Naive thymus-derived CD8-positive, alpha-beta T cell (primary cell): Measurements from ENCODE around the gene ABCA2. TPM values are rescaled to one million over a fixed set of nuclear protein-coding genes. Genes with fewer than 3 reads are reported as not detected.
"Not testable (repeated sequence)": the region's sequence is repeated elsewhere in the genome, so short reads cannot be mapped to it uniquely, and the experiment has no call there.

Source experiments
- ATAC-seq, 2 donors: fragments of 150-1000 bp; cut with Tn5 transposase in 1 of 2; sonication (Bioruptor Pico), chemical (Tn5 transposase) in 1 of 2; 1 replicate in 1 of 2; 2 replicates in 1 of 2; pipeline ENCODE4 v1.10.0; 2021; ENCODE audit warnings: mild to moderate bottlenecking in 2 of 2, moderate library complexity in 2 of 2
- POLR2A ChIA-PET: fragments of 350-600 bp; sonication (Branson Sonifier 250); formaldehyde crosslinking; loops from one replicate; lab custom pipeline; 2021; ENCODE audit warnings: antibody characterized with exemption; lab: Charles Lee
- DNase-seq, 10 donors: peaks; one replicate each; pipeline versions ENCODE4 v3.0.0 to v3.0.0-alpha.2; 2020 to 2022
- H3K27ac Mint-ChIP-seq, 10 donors: one replicate each; pipeline ENCODE4 v1.8.0; 2020 to 2022; ENCODE audit warnings: mild to moderate bottlenecking in 10 of 10, mixed read lengths in 10 of 10, moderate library complexity in 4 of 10, inconsistent platforms in 1 of 10
- H3K27me3 Mint-ChIP-seq, 5 donors: one replicate each; pipeline ENCODE4 v1.8.0; 2021 to 2022; ENCODE audit warnings: mixed read lengths in 5 of 5
- H3K36me3 Mint-ChIP-seq, 3 donors: one replicate each; pipeline ENCODE4 v1.8.0; 2020 to 2022; ENCODE audit warnings: mixed read lengths in 3 of 3, mild to moderate bottlenecking in 2 of 3, inconsistent platforms in 1 of 3
- H3K4me1 Mint-ChIP-seq, 4 donors: one replicate each; pipeline ENCODE4 v1.8.0; 2021 to 2022; ENCODE audit warnings: mixed read lengths in 4 of 4
- H3K4me3 Mint-ChIP-seq, 10 donors: one replicate each; pipeline ENCODE4 v1.8.0; 2020 to 2022; ENCODE audit warnings: mild to moderate bottlenecking in 10 of 10, mixed read lengths in 10 of 10, moderate library complexity in 6 of 10, inconsistent platforms in 1 of 10
- H3K9me3 Mint-ChIP-seq, 9 donors: one replicate each; pipeline ENCODE4 v1.8.0; 2020 to 2022; ENCODE audit warnings: mixed read lengths in 9 of 9, mild to moderate bottlenecking in 3 of 9, inconsistent platforms in 1 of 9, moderate library complexity in 1 of 9
- polyA plus RNA-seq, 3 donors: library from polyadenylated mRNA; unstranded; fragments of 300-500 nt; fragmentation: Illumina TruSeq; gene quantifications; one replicate each; pipeline ENCODE4 v1.2.3, GENCODE V29; 2021
- total RNA-seq, 8 experiments: library from RNA in 2 of 8; stranded (reverse) in 2 of 8; gene quantifications; one replicate each; pipeline ENCODE4 v1.2.3 and lab custom pipeline; 2021 to 2026

The ABCA2 gene
- total and polyA plus RNA-seq, 5 experiments from 2014 or later, result 3.9 to 41.5 (median 9.4) TPM

DNA sequence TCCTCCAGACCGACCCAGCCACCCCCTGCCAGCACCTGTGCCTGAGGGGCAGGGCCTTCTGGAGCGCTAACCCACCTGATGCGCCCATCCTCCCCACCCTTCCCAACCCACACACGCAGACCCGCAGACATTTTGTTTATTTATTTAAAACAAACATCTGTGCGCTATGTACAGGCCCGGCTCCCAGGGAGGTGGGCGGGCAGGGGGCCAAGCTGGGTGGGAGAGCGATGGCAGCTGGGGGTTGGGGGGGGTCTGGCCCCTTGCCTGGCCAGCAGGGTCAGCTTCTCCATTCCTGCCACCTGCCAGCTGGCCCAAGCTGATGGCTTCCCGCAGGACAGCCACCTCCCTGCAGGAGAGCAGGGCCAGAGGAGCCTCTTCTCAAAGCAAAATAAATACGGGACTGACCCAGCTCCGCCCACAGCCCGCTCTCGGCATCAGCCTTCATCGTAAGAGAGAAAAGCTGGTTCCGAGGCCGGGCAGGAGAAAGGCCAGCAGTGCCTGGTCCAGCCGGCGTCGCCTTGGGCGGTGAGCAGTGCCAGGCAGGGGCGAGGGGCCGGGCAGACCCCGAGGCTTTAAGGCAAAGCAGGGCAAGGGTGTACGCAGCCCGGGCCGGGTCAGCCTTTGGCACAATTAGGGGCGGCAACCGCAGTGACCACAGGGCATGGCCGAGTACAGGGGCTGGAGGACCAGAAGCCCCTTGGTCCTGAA, 20.8 kb downstream of the ABCA2 start:
- no peaks in the 10 kb centered on the region for H3K27me3 Mint-ChIP-seq
- ATAC-seq (no peak), DNase-seq (no peak)
- no peak overlapping the region for H3K27ac Mint-ChIP-seq
- H3K9me3 Mint-ChIP-seq, result no peaks in the 10 kb centered on the region
- POLR2A ChIA-PET, result interaction anchor here (1.1 kb wide), 1 partner anchor 11 kb away, joined by 4 read pairs; the partner anchor contains the start of gene CLIC3
- peaks cover 0 to 12% (median 0%) of the 10 kb centered on the region in 3 donors for H3K36me3 Mint-ChIP-seq
- no peak overlapping the region for H3K4me3 Mint-ChIP-seq
- H3K4me1 Mint-ChIP-seq, result peaks cover 5 to 7% (median 6%) of the 10 kb centered on the region in 4 donors

DNA sequence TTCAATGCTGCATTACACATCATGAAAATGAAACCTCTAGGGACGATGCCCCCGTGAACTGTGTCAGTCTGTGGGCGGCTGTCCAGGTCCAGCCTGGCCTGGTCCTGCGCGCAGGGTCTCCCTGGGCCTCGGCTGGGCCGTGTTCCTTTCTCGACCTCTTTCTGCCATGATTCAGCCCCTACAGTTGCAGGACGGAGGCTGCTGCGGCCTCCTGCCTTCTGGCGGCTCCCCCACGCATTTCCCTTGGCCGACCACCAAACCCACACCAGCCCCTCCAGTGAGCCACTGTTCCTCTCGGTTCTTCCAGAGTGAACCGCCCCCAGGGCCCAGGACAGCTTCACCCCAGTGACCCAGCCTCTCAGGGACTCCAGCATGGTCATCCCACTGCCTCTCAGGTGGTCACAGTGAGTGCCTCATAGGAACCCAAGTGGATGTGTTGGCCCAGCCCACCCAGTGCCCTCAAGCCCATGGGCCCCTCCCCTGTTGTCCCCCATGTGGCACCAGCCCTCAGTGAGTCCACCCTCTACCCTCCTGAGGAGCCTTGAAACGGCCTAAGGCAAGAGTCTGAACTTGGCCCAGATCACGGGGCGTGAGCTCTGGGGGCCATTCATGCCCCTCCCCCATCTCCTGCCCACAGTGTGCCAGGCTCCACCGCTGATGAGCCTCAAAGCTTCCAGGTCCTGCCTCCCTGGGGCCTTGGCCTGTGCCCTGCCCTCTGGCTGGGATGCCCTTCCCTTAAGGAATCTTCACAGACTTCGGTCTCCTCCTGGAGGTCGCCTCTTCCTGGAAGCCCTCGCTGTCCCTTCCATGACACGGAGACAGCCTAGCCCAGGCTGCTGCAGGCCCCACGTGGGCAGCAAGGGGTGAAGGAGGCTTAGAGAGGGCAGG, 21.7 kb downstream of the ABCA2 start:
- POLR2A ChIA-PET, result no interaction called here
- Mint-ChIP-seq H3K36me3 (peaks cover 0 to 8% (median 0%) of the 10 kb centered on the region in 3 donors), H3K4me3 (no peak overlapping the region), H3K27me3 (no peaks in the 10 kb centered on the region), H3K4me1 (peaks cover 5 to 7% (median 6%) of the 10 kb centered on the region in 4 donors), H3K27ac (peak overlapping the region in 1 of 10 donors; percentile 15), H3K9me3 (no peaks in the 10 kb centered on the region)
- DNase-seq (no peak), ATAC-seq (no peak)

DNA sequence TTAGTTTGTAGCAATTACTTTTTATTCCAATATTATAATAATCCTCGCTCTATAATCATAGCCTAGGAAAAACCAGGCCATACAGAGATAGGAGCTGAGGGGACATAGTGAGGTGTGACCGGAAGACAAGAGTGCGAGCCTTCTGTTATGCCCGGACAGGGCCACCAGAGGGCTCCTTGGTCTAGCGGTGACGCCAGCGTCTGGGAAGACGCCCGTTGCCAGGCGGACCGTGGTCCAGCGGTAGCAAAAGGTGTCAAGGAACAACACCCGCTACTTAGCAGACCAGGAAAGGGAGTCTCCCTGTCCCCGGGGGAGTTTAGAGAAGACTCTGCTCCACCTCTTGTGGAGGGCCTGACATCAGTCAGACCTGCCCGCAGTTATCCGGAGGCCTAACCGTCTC, 23.8 kb downstream of the ABCA2 start:
- H3K9me3 Mint-ChIP-seq, POLR2A ChIA-PET, H3K27ac Mint-ChIP-seq, H3K27me3 Mint-ChIP-seq, H3K4me3 Mint-ChIP-seq, ATAC-seq, H3K36me3 Mint-ChIP-seq: not testable (repeated sequence)
- DNase-seq, result peak in 1 of 10 donors; percentile 13
- H3K4me1 Mint-ChIP-seq, result peaks cover 12 to 21% (median 17%) of the 10 kb centered on the region in 4 donors

DNA sequence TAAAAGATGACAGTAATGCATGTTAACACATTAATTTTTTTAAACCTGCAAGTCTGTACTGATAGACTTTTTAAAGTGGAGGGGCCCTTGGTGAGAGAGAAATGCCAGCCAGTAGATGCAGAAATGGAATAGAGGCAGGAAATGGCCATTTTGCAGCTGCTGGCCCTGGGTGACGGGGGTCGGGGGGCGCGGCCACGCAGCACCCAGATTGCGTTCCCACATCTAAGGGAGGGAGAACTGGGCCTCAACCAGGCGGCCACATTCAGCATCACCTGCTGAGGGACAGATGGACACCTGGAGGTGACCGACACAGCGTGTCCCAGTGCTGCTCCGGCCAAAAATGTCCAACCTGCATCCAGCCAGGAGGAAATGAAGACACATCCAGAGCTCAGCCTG, 25.4 kb downstream of the ABCA2 start:
- Mint-ChIP-seq H3K4me1 (peaks cover 21 to 33% (median 28%) of the 10 kb centered on the region in 4 donors), H3K4me3 (no peak overlapping the region)
- ATAC-seq, result no peak

DNA sequence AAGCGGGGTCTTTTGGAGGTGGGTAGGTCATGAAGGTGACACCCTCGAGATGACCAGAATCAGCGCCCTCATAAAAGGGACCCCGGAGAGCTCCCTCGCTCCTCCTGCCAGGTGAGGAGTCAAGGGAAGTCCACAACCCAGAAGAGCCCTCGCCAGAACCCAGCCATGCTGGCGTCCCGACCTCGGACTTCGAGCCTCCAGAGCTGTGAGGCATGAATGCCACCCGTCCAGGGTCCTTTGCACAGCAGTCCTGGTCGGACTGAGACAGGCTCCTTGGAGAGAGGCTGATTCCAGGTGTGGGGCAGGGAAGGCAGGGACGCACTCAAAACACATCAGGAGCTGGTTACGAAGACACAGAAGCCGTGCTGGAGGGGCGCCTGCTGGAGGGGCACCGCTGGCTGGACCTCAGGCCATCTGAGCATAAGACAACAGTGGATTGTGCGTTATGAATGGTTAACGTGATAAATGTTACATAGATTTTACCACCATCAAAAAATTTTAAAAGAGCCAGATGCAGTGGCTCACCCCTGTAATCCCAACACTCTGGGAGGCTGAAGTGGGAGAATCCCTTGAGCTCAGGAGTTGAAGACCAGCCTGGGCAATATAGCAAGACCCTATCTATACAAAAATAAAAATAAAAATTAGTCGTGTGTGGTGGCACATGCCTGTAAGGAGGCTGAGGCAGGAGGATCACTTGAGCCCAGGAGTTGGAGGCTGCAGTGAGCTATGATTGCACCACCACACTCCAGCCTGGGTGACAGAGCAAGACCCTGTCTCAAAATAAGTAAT, 26.0 kb downstream of the ABCA2 start:
- Mint-ChIP-seq H3K36me3 (no peaks in the 10 kb centered on the region), H3K4me1 (peaks cover 23 to 37% (median 31%) of the 10 kb centered on the region in 4 donors), H3K27ac (no peak overlapping the region), H3K9me3 (no peaks in the 10 kb centered on the region), H3K27me3 (no peaks in the 10 kb centered on the region), H3K4me3 (no peak overlapping the region)
- POLR2A ChIA-PET, result interaction anchor here (0.6 to 2.6 kb wide), 3 partner anchors 9 to 197 kb away, joined by 3 to 8 read pairs (median 5); partner anchors contain the start of gene PAXX
- DNase-seq (no peak), ATAC-seq (no peak)

More for the DNA sequence above, 25.4 kb downstream of the ABCA2 start:
- H3K36me3 Mint-ChIP-seq, result no peaks in the 10 kb centered on the region
- DNase-seq, result no peak
- H3K27ac Mint-ChIP-seq, result no peak overlapping the region
- no peaks in the 10 kb centered on the region for H3K9me3 Mint-ChIP-seq
- POLR2A ChIA-PET, result interaction anchor here (0.6 to 2.6 kb wide), 3 partner anchors 10 to 198 kb away, joined by 3 to 8 read pairs (median 5); partner anchors contain the start of gene PAXX
- no peaks in the 10 kb centered on the region for H3K27me3 Mint-ChIP-seq

DNA sequence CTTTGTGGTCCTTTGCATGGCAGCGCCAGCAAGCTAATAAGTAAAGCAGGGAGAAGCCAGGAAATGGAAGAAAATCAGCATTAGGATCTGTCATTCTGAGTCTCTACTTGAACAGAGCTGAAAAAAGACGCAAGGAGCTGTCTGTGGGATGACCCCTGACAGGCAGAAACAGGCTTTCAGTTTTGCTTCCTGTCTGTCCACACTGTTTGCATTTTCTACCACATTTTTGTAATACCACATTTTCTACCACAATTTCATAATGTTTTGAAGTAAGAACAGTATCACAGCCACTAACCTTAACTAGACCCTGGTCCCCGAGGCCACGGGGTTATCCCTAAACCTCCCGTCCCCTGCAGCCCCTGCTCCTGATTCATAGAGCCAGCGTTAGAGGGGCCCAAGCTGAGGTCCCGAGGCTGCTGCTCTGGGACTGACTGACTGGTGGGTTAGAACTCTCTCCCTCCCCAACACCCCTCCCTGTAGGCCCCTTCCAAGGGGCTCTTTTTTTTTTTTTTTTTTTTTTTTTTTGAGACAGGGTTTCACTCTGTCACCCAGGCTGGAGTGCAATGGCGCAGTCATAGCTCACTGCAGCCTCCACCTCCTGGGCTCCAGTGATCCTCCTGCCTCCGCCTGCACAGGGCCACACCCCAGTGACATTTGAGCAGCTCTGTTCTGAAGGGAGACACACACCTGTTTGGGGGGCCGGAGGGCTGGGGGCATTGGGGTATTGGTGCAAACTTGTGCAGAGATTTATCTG, 27.7 kb downstream of the ABCA2 start:
- ATAC-seq (peak; percentile 9 to 40), DNase-seq (peak in 2 of 10 donors; percentile 26 to 53)
- peak overlapping the region; percentile 38 to 90 (median 76) for H3K27ac Mint-ChIP-seq
- POLR2A ChIA-PET, result interaction anchor here (0.6 to 2.6 kb wide), 10 partner anchors 7 to 240 kb away, joined by 3 to 8 read pairs (median 4); partner anchors contain the start of genes PAXX and TUBB4B
- peaks cover 23 to 43% (median 41%) of the 10 kb centered on the region in 4 donors for H3K4me1 Mint-ChIP-seq
- no peaks in the 10 kb centered on the region for H3K9me3 Mint-ChIP-seq
- no peaks in the 10 kb centered on the region for H3K36me3 Mint-ChIP-seq
- H3K27me3 Mint-ChIP-seq, result no peaks in the 10 kb centered on the region
- H3K4me3 Mint-ChIP-seq, result peak overlapping the region in 9 of 10 donors; percentile 0 to 78 (median 58)

DNA sequence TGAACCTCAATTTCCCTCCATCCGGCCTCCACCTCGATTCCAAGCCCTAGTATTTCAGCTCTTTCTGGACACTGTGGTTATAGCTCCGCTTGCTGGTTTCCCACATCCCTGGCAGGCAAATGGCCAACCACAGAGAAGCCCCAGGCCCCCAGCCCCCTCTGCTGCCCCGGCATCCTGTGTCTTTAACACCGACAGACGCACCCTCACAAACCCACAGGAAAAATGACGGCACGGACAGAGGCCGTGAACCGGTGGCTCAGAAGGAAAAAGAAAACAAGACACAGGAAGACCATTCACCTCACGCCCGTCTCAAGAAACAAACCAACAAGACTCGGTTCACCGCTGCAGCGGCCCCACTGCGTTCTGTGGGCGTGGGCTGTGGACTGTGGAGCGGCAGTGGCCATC, 30.2 kb downstream of the ABCA2 start:
- ATAC-seq, result no peak
- Mint-ChIP-seq H3K4me1 (peaks cover 17 to 51% (median 48%) of the 10 kb centered on the region in 4 donors), H3K27ac (peak overlapping the region; percentile 81 to 98 (median 90)), H3K36me3 (peaks cover 0 to 5% (median 2%) of the 10 kb centered on the region in 3 donors), H3K27me3 (no peaks in the 10 kb centered on the region), H3K9me3 (no peaks in the 10 kb centered on the region), H3K4me3 (peak overlapping the region; percentile 59 to 88 (median 80))
- DNase-seq, result peak in 1 of 10 donors; percentile 54
- POLR2A ChIA-PET, result interaction anchor here (0.6 to 9.3 kb wide), 5 partner anchors 21 to 355 kb away, joined by 3 to 113 read pairs (median 3); partner anchors contain the start of genes C8G and FBXW5

DNA sequence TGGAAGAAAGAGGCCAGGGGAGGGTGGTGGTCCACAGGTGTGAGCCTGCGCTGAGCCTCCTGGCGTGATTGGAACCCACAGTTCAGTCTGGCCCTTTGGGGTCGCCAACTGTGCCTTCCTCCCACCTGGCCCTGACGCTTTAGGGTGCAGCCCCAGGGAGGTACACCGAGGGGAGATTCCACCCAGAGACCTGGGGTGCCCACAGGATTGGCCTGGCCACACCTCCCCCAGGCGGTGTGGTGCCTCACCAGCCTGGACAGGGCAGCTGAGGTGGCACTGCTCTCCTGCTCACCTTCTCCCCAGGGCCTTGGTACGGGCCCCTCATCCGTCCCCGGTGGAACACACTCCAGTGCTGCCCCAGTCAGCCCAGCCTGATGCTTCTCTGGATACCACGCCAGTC, 30.7 kb downstream of the ABCA2 start:
- DNase-seq, result no peak
- peak overlapping the region; percentile 59 to 88 (median 80) for H3K4me3 Mint-ChIP-seq
- H3K36me3 Mint-ChIP-seq, result peaks cover 0 to 5% (median 2%) of the 10 kb centered on the region in 3 donors
- peak overlapping the region; percentile 81 to 98 (median 90) for H3K27ac Mint-ChIP-seq
- no peaks in the 10 kb centered on the region for H3K27me3 Mint-ChIP-seq
- POLR2A ChIA-PET, result interaction anchor here (0.6 to 9.3 kb wide), 11 partner anchors 9 to 526 kb away, joined by 3 to 113 read pairs (median 3); partner anchors contain the start of genes C8G and FBXW5
- no peaks in the 10 kb centered on the region for H3K9me3 Mint-ChIP-seq
- ATAC-seq, result no peak
- H3K4me1 Mint-ChIP-seq, result peaks cover 17 to 54% (median 51%) of the 10 kb centered on the region in 4 donors

DNA sequence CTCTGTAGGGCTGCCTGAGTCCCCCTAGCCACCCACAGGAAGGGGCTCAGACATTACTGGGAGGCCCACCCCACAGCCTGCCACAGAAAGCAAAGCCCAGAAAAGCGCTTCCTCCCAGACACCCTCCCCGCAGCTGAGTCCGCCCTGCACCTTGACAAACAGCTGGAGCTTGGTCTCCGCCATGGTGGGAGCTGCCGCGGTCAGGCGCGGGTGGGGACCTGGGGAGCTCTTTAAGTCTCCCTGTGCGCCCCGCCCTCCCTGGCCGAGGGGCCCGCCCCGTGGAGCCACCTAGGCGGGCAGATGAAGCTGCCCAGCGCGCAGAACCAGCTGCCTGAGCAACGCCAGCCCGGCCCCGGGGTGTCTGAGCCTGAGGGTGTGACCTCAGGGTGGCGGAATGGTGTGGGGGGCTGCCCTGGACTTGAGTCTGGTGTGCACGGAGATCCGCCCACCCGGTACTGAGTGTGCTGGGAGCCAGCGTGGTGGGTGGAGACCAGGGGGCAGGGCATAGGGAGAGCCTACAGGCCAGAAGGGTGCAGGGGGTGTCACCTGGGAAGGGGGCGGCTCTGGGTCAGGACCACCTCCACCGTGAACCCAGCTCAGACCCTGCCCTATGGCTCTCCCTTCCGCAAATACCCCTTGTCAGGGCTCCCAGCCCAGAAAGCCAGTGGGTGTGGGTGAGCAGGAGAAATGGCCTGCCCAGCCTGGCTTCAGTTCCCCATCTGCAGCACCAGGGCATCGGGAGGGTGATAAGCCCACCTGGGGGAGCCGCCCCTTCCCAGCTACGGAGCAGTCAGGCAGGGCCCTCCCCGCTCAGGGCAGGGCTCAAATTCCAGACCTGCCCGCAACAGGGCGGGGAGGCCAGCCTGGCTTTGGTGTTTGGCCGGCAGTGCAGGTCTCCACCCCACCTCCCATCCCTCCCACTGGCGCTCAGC, 31.4 kb downstream of the ABCA2 start, which contains the start of gene CLIC3:
TSS of gene CLIC3 (minus strand) at position 208 of the 932 bp plus-strand sequence. CDS start at position 183, 25 bp downstream.
- Mint-ChIP-seq H3K36me3 (peaks cover 0 to 5% (median 2%) of the 10 kb centered on the region in 3 donors), H3K27me3 (no peaks in the 10 kb centered on the region), H3K4me3 (peak within 1 kb of the TSS; percentile 67 to 88 (median 78)), H3K27ac (peak within 1 kb of the TSS; percentile 69 to 98 (median 90)), H3K4me1 (peaks cover 18 to 55% (median 52%) of the 10 kb centered on the region in 4 donors), H3K9me3 (no peaks in the 10 kb centered on the region)
- ATAC-seq, result peak; percentile 26 to 36
- POLR2A ChIA-PET, result interaction anchor here (0.6 to 9.3 kb wide), 21 partner anchors 9 to 525 kb away, joined by 3 to 113 read pairs (median 4); partner anchors contain the start of genes C8G, CCDC183, FBXW5 and FUT7
- DNase-seq, result peak; percentile 27 to 77 (median 54)

DNA sequence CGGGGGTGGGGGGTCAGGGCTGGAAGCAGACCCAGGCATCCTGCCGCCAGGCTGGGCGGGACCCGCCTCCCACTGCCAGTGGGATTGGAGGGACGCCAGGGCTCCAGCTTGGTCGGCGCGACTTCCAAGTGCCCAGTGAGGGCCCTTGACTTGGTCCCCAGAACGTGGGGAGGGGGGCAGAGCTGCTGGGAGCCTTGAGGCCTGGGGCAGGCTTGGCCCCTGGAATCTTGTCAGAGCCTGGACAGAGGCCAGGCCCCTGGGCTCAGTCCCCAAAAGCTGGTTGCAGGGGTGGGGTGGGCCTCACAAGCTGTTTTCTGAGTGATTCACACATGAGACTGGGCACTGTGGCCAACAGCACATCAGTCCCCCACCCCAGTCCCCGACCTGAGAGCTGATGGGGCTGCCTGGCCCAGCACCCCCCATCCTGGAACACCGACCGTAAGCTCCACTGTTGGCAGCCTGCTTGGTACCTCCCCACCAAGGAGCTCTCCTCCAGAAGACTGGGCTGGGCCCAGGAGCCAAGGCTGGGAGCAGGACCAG, 32.2 kb downstream of the ABCA2 start:
- ATAC-seq, result no peak
- POLR2A ChIA-PET, result interaction anchor here (1.0 to 9.3 kb wide), 17 partner anchors 8 to 205 kb away, joined by 3 to 113 read pairs (median 4); partner anchors contain the start of genes C8G, CCDC183, FBXW5 and FUT7

More for the DNA sequence above, 32.2 kb downstream of the ABCA2 start:
- peak overlapping the region; percentile 60 to 87 (median 77) for H3K4me3 Mint-ChIP-seq
- H3K9me3 Mint-ChIP-seq, result no peaks in the 10 kb centered on the region
- peaks cover 20 to 63% (median 59%) of the 10 kb centered on the region in 4 donors for H3K4me1 Mint-ChIP-seq
- no peak for DNase-seq
- H3K27me3 Mint-ChIP-seq, result no peaks in the 10 kb centered on the region
- peaks cover 0 to 5% (median 2%) of the 10 kb centered on the region in 3 donors for H3K36me3 Mint-ChIP-seq
- H3K27ac Mint-ChIP-seq, result peak overlapping the region; percentile 69 to 98 (median 90)
